Testis (tissue), 5 donors: Measurements from ENCODE around the gene BAK1. TPM values are rescaled to one million over a fixed set of nuclear protein-coding genes. Genes with fewer than 3 reads are reported as not detected.

Experiments used
- DNase-seq: peaks from one replicate; pipeline ENCODE4 v3.0.0-alpha.2; 2019
- H3K27ac ChIP-seq, 2 donors: fragments of 200-600 bp; sonication (generic); one replicate each; pipeline ENCODE4 v1.5.1; 2019
- H3K27me3 ChIP-seq: fragments of 200-600 bp; sonication (generic); one replicate; pipeline ENCODE4 v1.5.1; 2019
- H3K36me3 ChIP-seq: fragments of 200-600 bp; sonication (generic); one replicate; pipeline ENCODE4 v1.5.1; 2017; ENCODE audit warnings: low read depth; ENCODE audit errors: missing control alignments
- H3K4me1 ChIP-seq: fragments of 200-600 bp; sonication (generic); one replicate; pipeline ENCODE4 v1.5.1; 2019
- H3K4me3 ChIP-seq, 2 donors: fragments of 200-600 bp; sonication (generic); one replicate each; pipeline ENCODE4 v1.5.1; 2017 to 2019
- H3K9me3 ChIP-seq: fragments of 200-600 bp; sonication (generic); one replicate; pipeline ENCODE4 v1.5.1; 2017
- CTCF ChIP-seq, 3 experiments: fragments of 450-650 bp in 2 of 3; fragments of 200-600 bp in 1 of 3; sonication (generic) in 1 of 3; IDR thresholded peaks; one replicate each; pipeline ENCODE4 v1.5.1; 2016 to 2019; ENCODE audit warnings: antibody characterized with exemption in 3 of 3, mild to moderate bottlenecking in 2 of 3, moderate library complexity in 1 of 3
- POLR2A ChIP-seq: fragments of 450-650 bp; IDR thresholded peaks from one replicate; pipeline ENCODE4 v1.6.1; 2017; ENCODE audit warnings: antibody characterized with exemption, mild to moderate bottlenecking, moderate library complexity
- WGBS, 2 donors: methylation state at CpG; one replicate each; pipeline ENCODE4 v1.1.5; 2018; 5-methylcytosine and 5-hydroxymethylcytosine counted together
- intact Hi-C: fragments of 100-400 bp; cut with DNase I; formaldehyde crosslinking; loops from one replicate; pipeline ENCODE4 v1.15.1; 2023; ENCODE audit warnings: low total_unique reads
- long read RNA-seq, 2 donors: transcript quantifications; one replicate each; lab custom pipeline, GENCODE V29; 2026
- polyA plus RNA-seq: library from polyadenylated mRNA; stranded (reverse); fragments of 350-450 nt; fragmentation: Illumina TruSeq; extraction: RNeasy Lipid Tissue Mini Kit (QIAGEN cat#74804); gene quantifications from one replicate; pipeline ENCODE4 v1.2.3, GENCODE V29; 2014; ENCODE audit warnings: low read depth, low replicate concordance; ENCODE audit not compliant: insufficient read depth
- total RNA-seq, 2 donors: library from RNA; depleted of rRNA; stranded (reverse); fragments of >200 nt; gene quantifications; one replicate each; pipeline ENCODE4 v1.2.3, GENCODE V29; 2016

The BAK1 gene
- total RNA-seq: 10 to 100 TPM; 13.1 to 14.8 TPM
- 17.3 TPM for polyA plus RNA-seq
- long read RNA-seq, donor 1, transcript BAK1-202 (6 exons, 2,136 nt): major isoform, 18 of 18 reads
- long read RNA-seq, donor 1, partial matches to known transcripts: 0 of 18 reads
- long read RNA-seq, donor 1, other reads (novel, unspliced or antisense): 0 of 18 reads
- long read RNA-seq, donor 2, transcript BAK1-202 (6 exons, 2,136 nt): major isoform, 5 of 12 reads
- long read RNA-seq, donor 2, partial matches to known transcripts: 7 of 12 reads
- long read RNA-seq, donor 2, other reads (novel, unspliced or antisense): 0 of 12 reads

- intact Hi-C loops: loop anchor here (10.0 kb wide), 1 partner anchor 575 kb away; no protein-coding TSS in a partner anchor
- H3K4me3 ChIP-seq: peak within 1 kb of the TSS; percentile 69 to 77
- no peaks in the 10 kb centered on the region for H3K9me3 ChIP-seq
- TF ChIP-seq CTCF (IDR thresholded peaks at IDR 0.05) (peak; percentile 24 to 43 (median 29)), POLR2A (peak; percentile 45)
- 24 to 47% methylated on average over 9 to 23 of the region's 24 CpGs for WGBS, 2 donors
- peak; percentile 95 for DNase-seq
- H3K27ac ChIP-seq: peak within 1 kb of the TSS; percentile 82 to 91
- no peaks in the 10 kb centered on the region for H3K27me3 ChIP-seq
- peaks cover 30% of the 10 kb centered on the region for H3K4me1 ChIP-seq
- no peaks in the 10 kb centered on the region for H3K36me3 ChIP-seq
Measured at GRCh38 chr6:33579828-33580714, at the start of gene BAK1. TSS of gene BAK1 (minus strand) at chr6:33580276. CDS start at chr6:33577604, 2,672 bp downstream.

GRCh38 chr6:33628401-33628964 is 48.4 kb upstream of the BAK1 start:
- no peak overlapping the region for H3K27ac ChIP-seq
- peaks cover 54% of the 10 kb centered on the region for H3K4me1 ChIP-seq
- intact Hi-C loops: no loop called here

GRCh38 chr6:33627876-33628275 is 47.8 kb upstream of the BAK1 start:
- Histone ChIP-seq H3K27me3 (no peaks in the 10 kb centered on the region), H3K4me1 (peaks cover 53% of the 10 kb centered on the region), H3K36me3 (no peaks in the 10 kb centered on the region), H3K27ac (no peak overlapping the region), H3K4me3 (no peak overlapping the region), H3K9me3 (no peaks in the 10 kb centered on the region)
- 57 to 62% methylated on average over 5 of the region's 5 CpGs for WGBS, 2 donors
- no peak for TF ChIP-seq POLR2A
- no peak for TF ChIP-seq CTCF (IDR thresholded peaks at IDR 0.05)
- intact Hi-C loops: no loop called here
- no peak for DNase-seq

More at GRCh38 chr6:33628401-33628964, 48.4 kb upstream of the BAK1 start:
- no peaks in the 10 kb centered on the region for H3K36me3 ChIP-seq
- TF ChIP-seq POLR2A: no peak
- no peak for TF ChIP-seq CTCF (IDR thresholded peaks at IDR 0.05)
- no peaks in the 10 kb centered on the region for H3K27me3 ChIP-seq
- DNase-seq: no peak
- WGBS, 2 donors: 84 to 87% methylated on average over 7 of the region's 7 CpGs
- no peaks in the 10 kb centered on the region for H3K9me3 ChIP-seq
- H3K4me3 ChIP-seq: no peak overlapping the region

GRCh38 chr6:33624856-33625255 is 44.8 kb upstream of the BAK1 start:
- no peak overlapping the region for H3K4me3 ChIP-seq
- H3K27ac ChIP-seq: no peak overlapping the region
- peaks cover 44% of the 10 kb centered on the region for H3K4me1 ChIP-seq
- WGBS, 2 donors: 68 to 69% methylated on average over 4 of the region's 4 CpGs
- no peaks in the 10 kb centered on the region for H3K9me3 ChIP-seq
- TF ChIP-seq POLR2A: no peak
- TF ChIP-seq CTCF (IDR thresholded peaks at IDR 0.05): no peak
- no peaks in the 10 kb centered on the region for H3K27me3 ChIP-seq
- DNase-seq: peak; percentile 86
- intact Hi-C loops: no loop called here
- no peaks in the 10 kb centered on the region for H3K36me3 ChIP-seq
